ENCODE results near the gene NRG4.

DNA sequence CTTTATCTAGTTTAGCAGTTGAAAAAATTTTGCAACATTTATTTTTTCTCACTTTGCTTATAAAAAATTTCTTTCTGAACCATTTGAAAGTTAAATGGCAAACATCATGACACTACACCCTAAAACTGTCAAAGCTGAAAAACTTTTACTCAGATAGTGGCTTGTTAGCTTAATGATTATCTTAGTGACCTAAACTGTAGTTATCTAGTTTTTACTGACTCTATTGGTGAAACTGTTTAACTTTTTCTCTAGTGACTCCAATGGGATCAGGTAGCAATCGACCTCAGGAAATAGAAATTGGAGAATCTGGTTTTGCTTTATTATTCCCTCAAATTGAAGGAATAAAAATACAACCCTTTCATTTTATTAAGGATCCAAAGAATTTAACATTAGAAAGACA, 95.2 kb downstream of the NRG4 start:
- no peak for TF ChIP-seq ZBTB21 (tag by site-specific recombination; IDR thresholded peaks at IDR 0.05)
- TF ChIP-seq KLF10 (tag by site-specific recombination; IDR thresholded peaks at IDR 0.05), result no peak
- TF ChIP-seq CTCF (tag by site-specific recombination; IDR thresholded peaks at IDR 0.05), result no peak
- TF ChIP-seq MYNN (tag by site-specific recombination; IDR thresholded peaks at IDR 0.05; ENCODE audit: borderline replicate concordance), result no peak
